ENCODE measurements around the gene ZNF518A. TPM values are rescaled to one million over a fixed set of nuclear protein-coding genes. Genes with fewer than 3 reads are reported as not detected.
A peak's percentile ranks its signal among the peaks of the same experiment; 100 is the strongest.

ZNF518A gene
- total and polyA plus RNA-seq, 9 of the 15 experiments (the other 6 are each of a cell fraction or from before 2014, with no cell fraction given): 6.3 to 30.0 (median 17.4) TPM

DNA sequence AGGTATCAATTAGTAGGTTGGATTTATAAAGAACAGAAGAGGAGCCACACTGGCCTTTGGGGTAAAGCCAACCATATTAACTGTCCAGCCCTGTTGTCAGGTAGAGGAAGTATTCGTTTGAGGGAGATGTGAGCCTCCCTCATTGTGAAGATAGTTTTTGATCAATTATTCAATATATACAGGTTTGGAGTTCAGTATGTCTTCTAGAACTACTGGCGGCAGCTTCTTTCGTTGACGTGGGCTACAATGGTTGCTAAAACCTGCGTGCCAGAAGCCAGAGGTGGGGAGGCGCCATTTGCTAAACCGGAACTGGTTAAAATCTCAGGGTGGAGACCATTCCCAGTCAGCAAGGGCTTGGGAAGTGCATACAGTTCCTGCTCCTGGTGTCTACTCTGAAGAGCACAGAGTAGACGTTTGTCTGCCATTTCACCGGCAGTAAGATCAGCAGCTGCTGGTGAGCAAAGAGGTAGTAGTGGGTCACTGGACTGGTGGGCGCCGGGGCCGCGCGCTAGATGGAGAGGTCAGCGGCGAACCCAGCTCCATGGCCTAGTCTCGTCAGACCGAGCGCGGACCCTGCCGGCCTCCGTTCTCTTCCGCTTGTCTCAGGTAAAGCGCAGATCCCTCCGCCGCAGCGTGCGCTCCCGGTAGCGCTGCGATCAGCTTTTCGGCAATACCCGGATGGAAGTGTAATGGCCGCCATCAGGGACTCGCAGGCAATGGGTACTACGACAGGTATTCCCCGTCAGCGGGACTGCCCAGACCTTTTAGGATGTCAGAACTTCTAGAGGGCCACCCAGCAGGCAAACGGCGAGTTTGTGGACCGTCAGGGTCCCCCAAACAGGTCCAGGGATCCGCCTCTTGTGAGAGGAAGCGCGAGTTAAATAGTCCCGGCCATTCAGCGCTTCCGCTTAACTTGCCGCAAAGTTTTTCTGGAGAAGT, at the start of gene ZNF518A (continued):
- TF ChIP-seq REST (IDR thresholded peaks at IDR 0.05; ENCODE audit: borderline replicate concordance) (0 out of 2 replicates have a peak, but pooled peaks have one; percentile 15), REST (CRISPR knock-in tag; IDR thresholded peaks at IDR 0.05; ENCODE audit: low read depth) (no peak), EP400 (IDR thresholded peaks at IDR 0.05) (peak; percentile 96), ZBTB8A (IDR thresholded peaks at IDR 0.05; ENCODE audit: partially characterized antibody) (no peak), HDAC6 (IDR thresholded peaks at IDR 0.05; ENCODE audit: low read depth, low read length) (no peak), MEF2D (tag; conservative IDR thresholded peaks at IDR 0.05; ENCODE audit: low read depth) (no peak), HDAC1 (IDR thresholded peaks at IDR 0.05) (peak in 1 of 2 experiments; percentile 41; a peak in 1 of 4 replicates), MAFK (IDR thresholded peaks at IDR 0.05; ENCODE audit: low read length) (no peak), ATF1 (CRISPR knock-in tag; IDR thresholded peaks at IDR 0.05) (no peak), ATF1 (tag; IDR thresholded peaks at IDR 0.05) (peak; percentile 83), HDAC8 (tag; IDR thresholded peaks at IDR 0.05) (0 out of 2 replicates have a peak, but pooled peaks have one; percentile 22), ESRRA (IDR thresholded peaks at IDR 0.05; ENCODE audit: borderline replicate concordance, low read depth) (no peak; the same call in 1 of the 2 replicates), BMI1 (IDR thresholded peaks at IDR 0.05; ENCODE audit: low read length) (no peak), NR2C2 (CRISPR knock-in tag; IDR thresholded peaks at IDR 0.05) (peak; percentile 68; the same call in 1 of the 2 replicates), NR2C2 (tag; IDR thresholded peaks at IDR 0.05) (peak; percentile 94), NR4A1 (CRISPR knock-in tag; IDR thresholded peaks at IDR 0.05) (no peak), NR4A1 (tag; IDR thresholded peaks at IDR 0.05) (no peak; the same call in 1 of the 2 replicates), GTF2F1 (IDR thresholded peaks at IDR 0.05; ENCODE audit: low read depth, low read length) (peak; percentile 65; the same call in 1 of the 2 replicates)
- TF ChIP-seq, protein P1, sequence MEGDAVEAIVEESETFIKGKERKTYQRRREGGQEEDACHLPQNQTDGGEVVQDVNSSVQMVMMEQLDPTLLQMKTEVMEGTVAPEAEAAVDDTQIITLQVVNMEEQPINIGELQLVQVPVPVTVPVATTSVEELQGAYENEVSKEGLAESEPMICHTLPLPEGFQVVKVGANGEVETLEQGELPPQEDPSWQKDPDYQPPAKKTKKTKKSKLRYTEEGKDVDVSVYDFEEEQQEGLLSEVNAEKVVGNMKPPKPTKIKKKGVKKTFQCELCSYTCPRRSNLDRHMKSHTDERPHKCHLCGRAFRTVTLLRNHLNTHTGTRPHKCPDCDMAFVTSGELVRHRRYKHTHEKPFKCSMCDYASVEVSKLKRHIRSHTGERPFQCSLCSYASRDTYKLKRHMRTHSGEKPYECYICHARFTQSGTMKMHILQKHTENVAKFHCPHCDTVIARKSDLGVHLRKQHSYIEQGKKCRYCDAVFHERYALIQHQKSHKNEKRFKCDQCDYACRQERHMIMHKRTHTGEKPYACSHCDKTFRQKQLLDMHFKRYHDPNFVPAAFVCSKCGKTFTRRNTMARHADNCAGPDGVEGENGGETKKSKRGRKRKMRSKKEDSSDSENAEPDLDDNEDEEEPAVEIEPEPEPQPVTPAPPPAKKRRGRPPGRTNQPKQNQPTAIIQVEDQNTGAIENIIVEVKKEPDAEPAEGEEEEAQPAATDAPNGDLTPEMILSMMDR (IDR thresholded peaks at IDR 0.05 in 2 of 3, conservative IDR thresholded peaks at IDR 0.05 in 1 of 3; ENCODE audit: insufficient read depth in 2 of 3, low read depth in 1 of 3, low read length in 3 of 3): 0 out of 6 replicates have a peak, but pooled peaks of 1 of the 3 experiments have one; percentile 6
